ENCODE results near the gene PRKAG2.

PRKAG2 gene

DNA sequence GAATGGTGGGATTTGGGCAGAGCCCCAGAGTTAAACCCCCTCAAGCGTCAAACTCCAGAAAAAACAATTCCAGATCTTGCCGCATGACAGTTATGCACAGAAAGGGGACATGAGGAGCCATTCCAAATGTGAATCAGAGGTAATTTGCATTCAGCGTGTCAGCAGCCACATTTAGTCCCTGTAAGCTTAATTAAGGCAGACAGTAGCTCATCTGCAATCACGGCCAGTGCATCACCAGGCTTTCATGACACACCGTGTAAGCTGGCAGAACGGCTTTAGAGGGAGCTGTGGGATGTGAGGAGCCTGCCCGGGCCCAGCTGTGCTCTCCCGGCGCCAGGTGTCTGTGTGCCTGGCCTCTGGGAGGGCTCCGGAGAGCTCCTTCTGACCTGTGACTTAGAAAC is 18.7 kb upstream of the PRKAG2 start:
- no peak for DNase-seq (ENCODE audit: insufficient read length, low spot score)
- no peak for FAIRE-seq
- TF ChIP-seq, protein P1, sequence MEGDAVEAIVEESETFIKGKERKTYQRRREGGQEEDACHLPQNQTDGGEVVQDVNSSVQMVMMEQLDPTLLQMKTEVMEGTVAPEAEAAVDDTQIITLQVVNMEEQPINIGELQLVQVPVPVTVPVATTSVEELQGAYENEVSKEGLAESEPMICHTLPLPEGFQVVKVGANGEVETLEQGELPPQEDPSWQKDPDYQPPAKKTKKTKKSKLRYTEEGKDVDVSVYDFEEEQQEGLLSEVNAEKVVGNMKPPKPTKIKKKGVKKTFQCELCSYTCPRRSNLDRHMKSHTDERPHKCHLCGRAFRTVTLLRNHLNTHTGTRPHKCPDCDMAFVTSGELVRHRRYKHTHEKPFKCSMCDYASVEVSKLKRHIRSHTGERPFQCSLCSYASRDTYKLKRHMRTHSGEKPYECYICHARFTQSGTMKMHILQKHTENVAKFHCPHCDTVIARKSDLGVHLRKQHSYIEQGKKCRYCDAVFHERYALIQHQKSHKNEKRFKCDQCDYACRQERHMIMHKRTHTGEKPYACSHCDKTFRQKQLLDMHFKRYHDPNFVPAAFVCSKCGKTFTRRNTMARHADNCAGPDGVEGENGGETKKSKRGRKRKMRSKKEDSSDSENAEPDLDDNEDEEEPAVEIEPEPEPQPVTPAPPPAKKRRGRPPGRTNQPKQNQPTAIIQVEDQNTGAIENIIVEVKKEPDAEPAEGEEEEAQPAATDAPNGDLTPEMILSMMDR (IDR thresholded peaks at IDR 0.05; ENCODE audit: insufficient read depth, missing control alignments) = no peak

DNA sequence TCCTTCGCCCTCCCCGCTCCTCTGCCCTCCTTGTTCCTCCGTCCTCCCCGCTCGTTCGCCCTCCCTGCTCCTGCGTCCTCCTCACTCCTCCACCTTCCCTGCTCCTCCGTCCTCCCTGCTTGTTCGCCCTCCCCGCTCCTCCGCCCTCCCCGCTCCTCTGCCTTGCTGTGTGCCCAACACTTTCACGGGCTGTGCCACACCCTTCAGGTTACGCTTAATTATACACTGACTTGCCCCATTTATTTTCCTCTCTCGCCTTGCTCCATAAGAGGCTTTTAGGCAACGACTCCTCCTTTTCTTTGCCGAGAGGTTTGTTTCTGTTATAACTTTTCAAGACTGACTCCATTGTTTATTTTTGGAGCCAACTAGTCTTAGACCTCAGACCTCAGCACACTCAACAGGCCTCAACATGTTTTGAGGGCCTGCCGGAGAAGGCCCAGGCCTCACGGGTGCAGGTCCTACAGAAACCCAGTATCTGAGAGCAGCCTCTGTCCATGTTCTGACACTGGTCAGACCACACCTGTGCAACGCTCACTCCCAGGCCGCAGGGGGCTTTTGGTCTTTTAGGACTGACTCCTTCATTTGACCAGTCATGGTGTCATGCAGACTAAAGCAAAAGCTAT is 18.2 kb upstream of the PRKAG2 start:
- TF ChIP-seq, protein P1 (IDR thresholded peaks at IDR 0.05; ENCODE audit: insufficient read depth, missing control alignments) = no peak
- FAIRE-seq (no peak), DNase-seq (ENCODE audit: insufficient read length, low spot score) (no peak)

DNA sequence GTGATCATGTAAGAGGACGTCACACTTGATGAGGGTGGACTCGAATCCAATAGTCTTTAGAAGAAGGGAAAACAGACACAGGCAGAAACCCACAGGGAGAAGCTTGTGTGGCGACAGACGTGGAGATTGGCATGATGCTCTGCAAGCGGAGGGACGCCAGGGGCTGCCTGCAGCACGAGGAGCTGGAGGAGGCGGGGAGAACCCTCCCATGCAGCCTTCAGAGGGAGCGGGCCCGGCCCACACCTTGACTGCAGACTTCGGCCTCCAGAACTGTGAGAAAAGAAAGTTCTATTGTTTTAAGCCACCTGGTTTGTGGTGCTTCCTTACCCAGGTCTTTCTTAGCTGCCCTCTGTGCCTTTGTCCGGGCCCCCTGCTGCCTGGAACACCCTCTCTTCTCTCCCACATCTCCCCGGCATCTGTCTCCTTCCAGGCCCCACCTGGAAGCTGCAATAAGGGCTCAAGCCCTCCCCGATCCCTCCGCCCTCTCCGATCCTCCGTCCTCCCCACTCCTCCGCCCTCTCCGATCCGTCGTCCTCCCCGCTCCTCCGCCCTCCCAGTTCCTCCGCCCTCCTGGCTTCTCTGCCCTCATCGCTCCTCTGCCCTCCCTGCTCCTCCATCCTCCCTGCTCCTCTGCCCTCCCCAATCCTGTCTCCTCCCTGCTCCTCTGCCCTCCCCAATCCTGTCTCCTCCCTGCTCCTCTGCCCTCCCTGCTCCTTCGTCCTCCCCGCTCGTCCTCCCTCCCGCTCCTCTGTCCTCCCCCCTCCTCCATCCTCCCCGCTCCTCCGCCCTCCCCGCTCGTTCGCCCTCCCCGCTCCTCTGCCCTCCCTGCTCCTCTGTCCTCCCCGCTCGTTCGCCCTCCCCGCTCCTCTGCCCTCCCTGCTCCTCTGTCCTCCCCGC is 17.4 kb upstream of the PRKAG2 start:
- DNase-seq (ENCODE audit: insufficient read length, low spot score) = no peak
- TF ChIP-seq, protein P1 (IDR thresholded peaks at IDR 0.05; ENCODE audit: insufficient read depth, missing control alignments) = no peak
- no peak for FAIRE-seq

DNA sequence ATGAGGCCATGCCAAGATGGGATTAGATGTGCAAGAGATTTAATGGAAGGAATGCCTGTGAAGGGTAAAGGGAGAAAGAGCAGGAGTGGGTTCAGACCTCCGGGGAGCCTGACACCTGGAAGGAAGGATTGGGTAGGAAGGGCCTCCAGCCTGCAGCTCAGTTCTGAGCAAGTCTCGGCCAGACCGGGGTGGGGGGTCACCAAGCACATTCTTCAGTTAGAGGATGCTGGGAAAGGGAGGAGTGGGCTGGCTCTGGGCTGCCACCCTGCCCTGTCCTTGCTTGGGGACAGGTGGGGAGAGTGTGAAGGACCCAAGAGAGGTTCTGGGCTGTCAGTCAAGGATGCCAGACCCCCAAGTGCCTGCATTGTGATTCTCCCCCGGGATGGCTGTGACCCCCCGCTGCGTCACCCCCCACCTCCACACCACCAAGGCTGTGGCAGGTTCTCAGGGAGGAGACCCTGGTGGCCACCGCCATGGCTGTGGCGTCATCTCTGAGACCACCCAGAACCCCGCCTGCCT is 16.5 kb upstream of the PRKAG2 start:
- TF ChIP-seq, protein P1 (IDR thresholded peaks at IDR 0.05; ENCODE audit: insufficient read depth, missing control alignments) = no peak
- no peak for DNase-seq (ENCODE audit: insufficient read length, low spot score)
- FAIRE-seq = no peak

DNA sequence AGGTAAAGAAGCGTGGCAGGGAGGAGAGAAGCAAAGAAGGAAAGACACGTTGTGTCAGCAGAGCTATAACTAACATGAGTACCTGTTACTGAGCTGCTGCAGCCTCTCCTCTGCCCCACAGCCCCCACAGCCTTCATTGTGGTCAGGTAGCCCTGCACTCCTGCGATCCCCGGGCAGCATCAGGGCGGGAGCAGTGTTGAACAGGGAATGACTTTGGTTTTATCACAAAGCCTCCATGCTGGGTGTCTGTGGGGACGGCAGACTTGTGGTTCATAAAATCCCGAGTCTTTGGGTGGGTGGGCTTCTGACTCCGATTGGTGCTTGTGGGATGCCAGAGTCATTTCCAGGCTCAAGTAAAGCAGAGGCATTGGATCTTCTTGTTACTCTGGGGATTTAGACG is 14.8 kb upstream of the PRKAG2 start:
- DNase-seq (ENCODE audit: insufficient read length, low spot score) (no peak), FAIRE-seq (no peak)
- TF ChIP-seq, protein P1 (IDR thresholded peaks at IDR 0.05; ENCODE audit: insufficient read depth, missing control alignments) = no peak

DNA sequence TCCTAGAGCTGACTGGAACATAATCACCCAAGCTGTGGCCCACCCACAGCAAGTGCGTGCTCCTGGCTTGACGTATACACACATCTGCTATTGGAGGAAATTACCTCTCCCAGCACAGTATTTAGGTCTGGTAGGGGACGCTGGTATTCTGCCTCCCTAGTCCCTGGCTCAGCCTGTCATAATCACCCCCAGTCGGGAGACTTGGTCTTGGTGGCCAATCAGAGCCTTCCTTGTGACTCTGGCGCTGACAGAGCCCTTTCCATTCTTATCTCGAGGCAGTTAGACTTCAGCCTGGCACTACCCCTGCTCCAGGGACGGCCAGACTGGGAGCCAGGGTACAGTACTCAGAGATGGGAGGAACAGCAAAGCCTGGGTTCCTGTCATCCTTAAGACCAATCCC is 14.3 kb upstream of the PRKAG2 start:
- FAIRE-seq (no peak), DNase-seq (ENCODE audit: insufficient read length, low spot score) (no peak)
- TF ChIP-seq, protein P1 (IDR thresholded peaks at IDR 0.05; ENCODE audit: insufficient read depth, missing control alignments) = no peak

Data from D721Med (cell line).